HepG2 (cell line): ENCODE results near the gene TOLLIP. TPM values are rescaled to one million over a fixed set of nuclear protein-coding genes. Genes with fewer than 3 reads are reported as not detected.

ENCODE experiments used
- HOXD1 ChIP-seq: sonication (generic); formaldehyde crosslinking; IDR thresholded peaks from 2 replicates; pipeline ENCODE4 v1.5.0; 2020; ENCODE audit warnings: missing genetic modification reagents
- JARID2 ChIP-seq: sonication (generic); formaldehyde crosslinking; IDR thresholded peaks from 2 replicates; pipeline ENCODE4 v1.8.1; 2023; ENCODE audit warnings: missing genetic modification reagents, inconsistent platforms; ENCODE audit not compliant: insufficient replicate concordance
- MEIS1 ChIP-seq: sonication (generic); formaldehyde crosslinking; IDR thresholded peaks from 2 replicates; pipeline ENCODE4 v1.9.0; 2021; ENCODE audit warnings: mild to moderate bottlenecking, missing genetic modification reagents, moderate library complexity, borderline replicate concordance
- PHF20 ChIP-seq: sonication (generic); formaldehyde crosslinking; IDR thresholded peaks from 2 replicates; pipeline ENCODE4 v1.5.0; 2020; ENCODE audit warnings: mild to moderate bottlenecking, missing genetic modification reagents
- SMARCC2 ChIP-seq: fragments of 450-650 bp; IDR thresholded peaks from 2 replicates; pipeline ENCODE4 v1.6.1; 2017; ENCODE audit warnings: antibody characterized with exemption, mild to moderate bottlenecking
- TAF1 ChIP-seq: sonication (generic); formaldehyde crosslinking; IDR thresholded peaks from 2 replicates; pipeline ENCODE4 v1.4.0; 2020; ENCODE audit warnings: missing genetic modification reagents
- TGIF2 ChIP-seq: IDR thresholded peaks from 2 replicates; pipeline ENCODE4 v1.6.1; 2016; ENCODE audit warnings: control low read depth, missing compliant biosample characterization
- YEATS4 ChIP-seq: sonication (generic); formaldehyde crosslinking; IDR thresholded peaks from 2 replicates; pipeline ENCODE4 v1.4.0; 2020; ENCODE audit warnings: missing genetic modification reagents, borderline replicate concordance
- ZNF33B ChIP-seq: sonication (generic); formaldehyde crosslinking; IDR thresholded peaks from 2 replicates; pipeline ENCODE4 v1.5.1; 2020; ENCODE audit warnings: mild to moderate bottlenecking, missing genetic modification reagents
- ZNF776 ChIP-seq: sonication (generic); formaldehyde crosslinking; IDR thresholded peaks from 2 replicates; pipeline ENCODE4 v1.4.0; 2020; ENCODE audit warnings: mild to moderate bottlenecking, missing genetic modification reagents
- polyA plus RNA-seq, 8 experiments: library from polyadenylated mRNA; depleted of rRNA in 3 of 8; stranded (reverse) in 7 of 8; unstranded in 1 of 8; fragments of >200 nt; fragmentation: Illumina TruSeq in 4 of 8; extraction: Trizol in 4 of 8; gene quantifications; 2 replicates each; pipeline versions ENCODE4 v1.2.1 to v1.2.3, GENCODE V29; 2011 to 2016; ENCODE audit warnings: low read depth in 4 of 8, missing spikeins in 1 of 8, mixed read lengths in 1 of 8; ENCODE audit not compliant: insufficient read depth in 1 of 8
- total RNA-seq, 5 experiments: library from RNA; depleted of rRNA; stranded (reverse); fragments of >200 nt; fragmentation: Illumina TruSeq; extraction: Trizol; gene quantifications; 2 replicates each; pipeline ENCODE4 v1.2.3, GENCODE V29; 2016; ENCODE audit warnings: low read depth in 1 of 5
- TF ChIP-seq, protein P1 (sequence below): sonication (generic); formaldehyde crosslinking; IDR thresholded peaks from 2 replicates; pipeline ENCODE4 v1.5.1; 2020; ENCODE audit warnings: missing genetic modification reagents, mild to moderate bottlenecking, borderline replicate concordance
- TF ChIP-seq, protein P2 (sequence below): sonication (generic); formaldehyde crosslinking; IDR thresholded peaks from 2 replicates; pipeline ENCODE4 v1.5.1; 2020; ENCODE audit warnings: mild to moderate bottlenecking, missing genetic modification reagents, moderate library complexity
- TF ChIP-seq, protein P3 (sequence below), 2 experiments: sonication (generic) in 1 of 2; formaldehyde crosslinking in 1 of 2; IDR thresholded peaks; 2 replicates each; pipeline versions ENCODE4 v1.4.0 to v1.6.1; 2016 to 2020; ENCODE audit warnings: borderline replicate concordance in 1 of 2, low read depth in 1 of 2, mild to moderate bottlenecking in 1 of 2, missing genetic modification reagents in 1 of 2
- TF ChIP-seq, protein P4 (sequence below): sonication (generic); formaldehyde crosslinking; IDR thresholded peaks from 2 replicates; pipeline ENCODE4 v1.5.1; 2020; ENCODE audit warnings: missing genetic modification reagents, mild to moderate bottlenecking, borderline replicate concordance

TOLLIP gene
- total and polyA plus RNA-seq, 2 of the 13 experiments (the other 11 are each of a cell fraction or from before 2014, with no cell fraction given), result 25.9 to 47.5 TPM

DNA sequence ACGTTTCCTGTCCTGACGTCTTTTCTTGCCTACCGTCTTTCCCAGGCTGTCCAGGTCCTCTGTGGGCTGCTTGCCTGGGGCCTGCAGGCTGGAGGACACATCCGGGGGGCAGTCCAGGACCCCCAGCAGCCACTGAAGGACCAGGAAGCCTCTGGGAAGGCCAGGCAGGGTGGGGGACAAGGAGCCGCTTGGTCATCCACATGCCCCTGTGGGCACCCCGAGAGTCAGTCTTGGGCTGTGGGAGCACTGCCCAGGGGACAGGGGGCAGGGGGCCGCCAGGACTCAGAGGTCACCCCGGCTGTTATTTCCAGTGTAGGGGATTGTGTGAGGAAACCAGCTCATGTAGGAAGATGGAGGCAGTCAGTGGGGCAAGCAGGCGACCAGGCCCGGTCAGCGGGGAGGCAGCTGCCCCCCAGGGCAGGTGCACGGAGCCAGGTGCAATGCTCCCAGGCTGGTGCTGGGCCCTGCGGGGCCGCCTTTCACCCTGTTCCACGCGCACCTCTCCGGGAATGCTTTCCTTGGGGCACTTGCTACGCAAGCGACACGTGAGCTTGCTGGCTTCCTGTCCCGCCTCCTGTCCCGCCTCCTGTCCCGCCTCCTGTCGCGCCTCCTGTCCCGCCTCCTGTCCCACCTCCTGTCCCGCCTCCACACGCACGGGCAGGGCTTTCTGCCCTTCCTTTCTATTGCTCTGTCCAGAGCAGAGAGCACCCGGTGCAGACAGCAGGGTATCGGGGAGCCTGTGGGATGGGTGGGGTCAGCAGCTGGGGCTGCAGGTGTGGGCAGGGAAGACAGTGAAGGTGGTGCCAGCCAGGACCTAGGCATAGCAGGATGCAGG, 47.0 kb downstream of the TOLLIP start (continued):
- TF ChIP-seq, protein P1, sequence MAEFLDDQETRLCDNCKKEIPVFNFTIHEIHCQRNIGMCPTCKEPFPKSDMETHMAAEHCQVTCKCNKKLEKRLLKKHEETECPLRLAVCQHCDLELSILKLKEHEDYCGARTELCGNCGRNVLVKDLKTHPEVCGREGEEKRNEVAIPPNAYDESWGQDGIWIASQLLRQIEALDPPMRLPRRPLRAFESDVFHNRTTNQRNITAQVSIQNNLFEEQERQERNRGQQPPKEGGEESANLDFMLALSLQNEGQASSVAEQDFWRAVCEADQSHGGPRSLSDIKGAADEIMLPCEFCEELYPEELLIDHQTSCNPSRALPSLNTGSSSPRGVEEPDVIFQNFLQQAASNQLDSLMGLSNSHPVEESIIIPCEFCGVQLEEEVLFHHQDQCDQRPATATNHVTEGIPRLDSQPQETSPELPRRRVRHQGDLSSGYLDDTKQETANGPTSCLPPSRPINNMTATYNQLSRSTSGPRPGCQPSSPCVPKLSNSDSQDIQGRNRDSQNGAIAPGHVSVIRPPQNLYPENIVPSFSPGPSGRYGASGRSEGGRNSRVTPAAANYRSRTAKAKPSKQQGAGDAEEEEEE (CRISPR knock-in tag), result no peak
- TF ChIP-seq PHF20 (CRISPR knock-in tag) (peak; percentile 61; the same call in 1 of the 2 replicates), SMARCC2 (no peak), TAF1 (CRISPR knock-in tag) (peak; percentile 72), HOXD1 (CRISPR knock-in tag) (no peak), MEIS1 (CRISPR knock-in tag) (no peak), TGIF2 (0 out of 2 replicates have a peak, but pooled peaks have one; percentile 21), JARID2 (CRISPR knock-in tag) (no peak), ZNF33B (0 out of 2 replicates have a peak, but pooled peaks have one; percentile 40), ZNF776 (CRISPR knock-in tag) (peak; percentile 87; the same call in 1 of the 2 replicates), YEATS4 (peak; percentile 61; the same call in 1 of the 2 replicates)
- TF ChIP-seq, protein P2, sequence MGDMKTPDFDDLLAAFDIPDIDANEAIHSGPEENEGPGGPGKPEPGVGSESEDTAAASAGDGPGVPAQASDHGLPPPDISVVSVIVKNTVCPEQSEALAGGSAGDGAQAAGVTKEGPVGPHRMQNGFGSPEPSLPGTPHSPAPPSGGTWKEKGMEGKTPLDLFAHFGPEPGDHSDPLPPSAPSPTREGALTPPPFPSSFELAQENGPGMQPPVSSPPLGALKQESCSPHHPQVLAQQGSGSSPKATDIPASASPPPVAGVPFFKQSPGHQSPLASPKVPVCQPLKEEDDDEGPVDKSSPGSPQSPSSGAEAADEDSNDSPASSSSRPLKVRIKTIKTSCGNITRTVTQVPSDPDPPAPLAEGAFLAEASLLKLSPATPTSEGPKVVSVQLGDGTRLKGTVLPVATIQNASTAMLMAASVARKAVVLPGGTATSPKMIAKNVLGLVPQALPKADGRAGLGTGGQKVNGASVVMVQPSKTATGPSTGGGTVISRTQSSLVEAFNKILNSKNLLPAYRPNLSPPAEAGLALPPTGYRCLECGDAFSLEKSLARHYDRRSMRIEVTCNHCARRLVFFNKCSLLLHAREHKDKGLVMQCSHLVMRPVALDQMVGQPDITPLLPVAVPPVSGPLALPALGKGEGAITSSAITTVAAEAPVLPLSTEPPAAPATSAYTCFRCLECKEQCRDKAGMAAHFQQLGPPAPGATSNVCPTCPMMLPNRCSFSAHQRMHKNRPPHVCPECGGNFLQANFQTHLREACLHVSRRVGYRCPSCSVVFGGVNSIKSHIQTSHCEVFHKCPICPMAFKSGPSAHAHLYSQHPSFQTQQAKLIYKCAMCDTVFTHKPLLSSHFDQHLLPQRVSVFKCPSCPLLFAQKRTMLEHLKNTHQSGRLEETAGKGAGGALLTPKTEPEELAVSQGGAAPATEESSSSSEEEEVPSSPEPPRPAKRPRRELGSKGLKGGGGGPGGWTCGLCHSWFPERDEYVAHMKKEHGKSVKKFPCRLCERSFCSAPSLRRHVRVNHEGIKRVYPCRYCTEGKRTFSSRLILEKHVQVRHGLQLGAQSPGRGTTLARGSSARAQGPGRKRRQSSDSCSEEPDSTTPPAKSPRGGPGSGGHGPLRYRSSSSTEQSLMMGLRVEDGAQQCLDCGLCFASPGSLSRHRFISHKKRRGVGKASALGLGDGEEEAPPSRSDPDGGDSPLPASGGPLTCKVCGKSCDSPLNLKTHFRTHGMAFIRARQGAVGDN (CRISPR knock-in tag), result peak; percentile 88
- TF ChIP-seq, protein P3, sequence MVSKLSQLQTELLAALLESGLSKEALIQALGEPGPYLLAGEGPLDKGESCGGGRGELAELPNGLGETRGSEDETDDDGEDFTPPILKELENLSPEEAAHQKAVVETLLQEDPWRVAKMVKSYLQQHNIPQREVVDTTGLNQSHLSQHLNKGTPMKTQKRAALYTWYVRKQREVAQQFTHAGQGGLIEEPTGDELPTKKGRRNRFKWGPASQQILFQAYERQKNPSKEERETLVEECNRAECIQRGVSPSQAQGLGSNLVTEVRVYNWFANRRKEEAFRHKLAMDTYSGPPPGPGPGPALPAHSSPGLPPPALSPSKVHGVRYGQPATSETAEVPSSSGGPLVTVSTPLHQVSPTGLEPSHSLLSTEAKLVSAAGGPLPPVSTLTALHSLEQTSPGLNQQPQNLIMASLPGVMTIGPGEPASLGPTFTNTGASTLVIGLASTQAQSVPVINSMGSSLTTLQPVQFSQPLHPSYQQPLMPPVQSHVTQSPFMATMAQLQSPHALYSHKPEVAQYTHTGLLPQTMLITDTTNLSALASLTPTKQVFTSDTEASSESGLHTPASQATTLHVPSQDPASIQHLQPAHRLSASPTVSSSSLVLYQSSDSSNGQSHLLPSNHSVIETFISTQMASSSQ (IDR thresholded peaks at IDR 0.05; ENCODE audit: low read depth), result no peak
- TF ChIP-seq, protein P3 (CRISPR knock-in tag; IDR thresholded peaks at IDR 0.05; ENCODE audit: borderline replicate concordance), result no peak
- TF ChIP-seq, protein P4, sequence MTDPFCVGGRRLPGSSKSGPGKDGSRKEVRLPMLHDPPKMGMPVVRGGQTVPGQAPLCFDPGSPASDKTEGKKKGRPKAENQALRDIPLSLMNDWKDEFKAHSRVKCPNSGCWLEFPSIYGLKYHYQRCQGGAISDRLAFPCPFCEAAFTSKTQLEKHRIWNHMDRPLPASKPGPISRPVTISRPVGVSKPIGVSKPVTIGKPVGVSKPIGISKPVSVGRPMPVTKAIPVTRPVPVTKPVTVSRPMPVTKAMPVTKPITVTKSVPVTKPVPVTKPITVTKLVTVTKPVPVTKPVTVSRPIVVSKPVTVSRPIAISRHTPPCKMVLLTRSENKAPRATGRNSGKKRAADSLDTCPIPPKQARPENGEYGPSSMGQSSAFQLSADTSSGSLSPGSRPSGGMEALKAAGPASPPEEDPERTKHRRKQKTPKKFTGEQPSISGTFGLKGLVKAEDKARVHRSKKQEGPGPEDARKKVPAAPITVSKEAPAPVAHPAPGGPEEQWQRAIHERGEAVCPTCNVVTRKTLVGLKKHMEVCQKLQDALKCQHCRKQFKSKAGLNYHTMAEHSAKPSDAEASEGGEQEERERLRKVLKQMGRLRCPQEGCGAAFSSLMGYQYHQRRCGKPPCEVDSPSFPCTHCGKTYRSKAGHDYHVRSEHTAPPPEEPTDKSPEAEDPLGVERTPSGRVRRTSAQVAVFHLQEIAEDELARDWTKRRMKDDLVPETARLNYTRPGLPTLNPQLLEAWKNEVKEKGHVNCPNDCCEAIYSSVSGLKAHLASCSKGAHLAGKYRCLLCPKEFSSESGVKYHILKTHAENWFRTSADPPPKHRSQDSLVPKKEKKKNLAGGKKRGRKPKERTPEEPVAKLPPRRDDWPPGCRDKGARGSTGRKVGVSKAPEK, result no peak
